Measurements from ENCODE around the gene CSH2. TPM values are rescaled to one million over a fixed set of nuclear protein-coding genes. Genes with fewer than 3 reads are reported as not detected.

The CSH2 gene
- total and polyA plus RNA-seq, 2 donors (not counting 1 experiment from before 2014, with no cell fraction given): not detected

DNA sequence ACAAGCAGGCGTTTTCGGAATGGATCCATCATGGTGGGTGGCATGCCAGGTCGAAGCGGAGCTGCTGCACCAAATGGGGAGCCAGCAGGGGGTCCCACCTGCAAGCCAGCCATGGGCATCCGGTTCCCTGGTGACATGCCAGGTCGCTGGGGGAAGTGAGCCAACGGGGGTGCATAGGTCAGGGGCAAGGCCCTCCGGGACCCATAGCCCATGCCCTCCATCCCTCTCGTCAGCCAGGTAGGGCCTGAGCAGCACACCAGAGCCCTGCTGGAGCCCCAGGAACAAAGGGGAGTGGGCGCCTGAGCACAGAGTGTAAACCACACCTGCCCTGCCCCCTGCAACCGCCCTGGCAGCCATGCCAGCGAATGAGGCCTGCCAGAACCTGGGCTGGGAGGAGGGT is 36.0 kb downstream of the CSH2 start:
- no peak overlapping the region for H3K9ac ChIP-seq (ENCODE audit: low read length)
- Mint-ChIP-seq H3K9me3 (ENCODE audit: insufficient read depth) (no peaks in the 10 kb centered on the region), H3K27me3 (no peaks in the 10 kb centered on the region), H3K4me3 (no peak overlapping the region), H3K27ac (no peak overlapping the region), H3K4me1 (peaks cover 47% of the 10 kb centered on the region)
- intact Hi-C loops (cut with micrococcal nuclease): loop anchor here (5.0 kb wide), 1 partner anchor 410 kb away; no protein-coding TSS in a partner anchor
- H3K79me2 ChIP-seq (ENCODE audit: control insufficient read depth, insufficient read depth, low read length): peaks cover 67% of the 10 kb centered on the region
- H3K9me3 ChIP-seq (ENCODE audit: control extremely low read depth in 1 of 3, control insufficient read depth in 2 of 3, insufficient read depth in 1 of 3, low read length in 2 of 3): no peaks in the 10 kb centered on the region
- no peak overlapping the region for H3K4me2 ChIP-seq (replicated peaks; ENCODE audit: low read depth, low read length, poor library complexity, severe bottlenecking)
- H2AFZ ChIP-seq (ENCODE audit: insufficient read depth, low read depth, low read length, poor library complexity, severe bottlenecking): no peak overlapping the region
- TF ChIP-seq, protein P1, sequence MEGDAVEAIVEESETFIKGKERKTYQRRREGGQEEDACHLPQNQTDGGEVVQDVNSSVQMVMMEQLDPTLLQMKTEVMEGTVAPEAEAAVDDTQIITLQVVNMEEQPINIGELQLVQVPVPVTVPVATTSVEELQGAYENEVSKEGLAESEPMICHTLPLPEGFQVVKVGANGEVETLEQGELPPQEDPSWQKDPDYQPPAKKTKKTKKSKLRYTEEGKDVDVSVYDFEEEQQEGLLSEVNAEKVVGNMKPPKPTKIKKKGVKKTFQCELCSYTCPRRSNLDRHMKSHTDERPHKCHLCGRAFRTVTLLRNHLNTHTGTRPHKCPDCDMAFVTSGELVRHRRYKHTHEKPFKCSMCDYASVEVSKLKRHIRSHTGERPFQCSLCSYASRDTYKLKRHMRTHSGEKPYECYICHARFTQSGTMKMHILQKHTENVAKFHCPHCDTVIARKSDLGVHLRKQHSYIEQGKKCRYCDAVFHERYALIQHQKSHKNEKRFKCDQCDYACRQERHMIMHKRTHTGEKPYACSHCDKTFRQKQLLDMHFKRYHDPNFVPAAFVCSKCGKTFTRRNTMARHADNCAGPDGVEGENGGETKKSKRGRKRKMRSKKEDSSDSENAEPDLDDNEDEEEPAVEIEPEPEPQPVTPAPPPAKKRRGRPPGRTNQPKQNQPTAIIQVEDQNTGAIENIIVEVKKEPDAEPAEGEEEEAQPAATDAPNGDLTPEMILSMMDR (IDR thresholded peaks at IDR 0.05): no peak
- no peak for TF ChIP-seq EZH2 (IDR thresholded peaks at IDR 0.05; ENCODE audit: borderline replicate concordance, insufficient read depth, low read depth, low read length, poor library complexity, severe bottlenecking)
- no peaks in the 10 kb centered on the region for H3K27me3 ChIP-seq (replicated peaks in 1 of 4; ENCODE audit: control extremely low read depth in 1 of 4, control insufficient read depth in 3 of 4, insufficient read depth in 4 of 4, low read length in 3 of 4)
- H3K4me3 ChIP-seq (ENCODE audit: control extremely low read depth in 1 of 5, extremely low read depth in 1 of 5, insufficient read depth in 1 of 5, low read depth in 2 of 5, low read length in 4 of 5): no peak overlapping the region
- H3K27ac ChIP-seq (ENCODE audit: low read length in 2 of 2): no peak overlapping the region
- peaks cover 72% of the 10 kb centered on the region for H4K20me1 ChIP-seq (ENCODE audit: control insufficient read depth, insufficient read depth, low read length, poor library complexity, severe bottlenecking)
- peaks cover 39 to 51% of the 10 kb centered on the region in 2 donors for H3K4me1 ChIP-seq (ENCODE audit: control insufficient read depth in 2 of 2, insufficient read depth in 2 of 2, low read length in 2 of 2)
- 93% methylated on average over 12 of the region's 12 CpGs for WGBS (ENCODE audit: insufficient coverage)
- ATAC-seq (ENCODE audit: low read depth) (no peak), DNase-seq (no peak)
- POLR2A ChIA-PET: interaction anchor here (0.5 kb wide), 1 partner anchor 15 kb away, joined by 9 read pairs; no protein-coding TSS in a partner anchor
- H3K36me3 ChIP-seq (replicated peaks in 1 of 2; ENCODE audit: control extremely low read depth in 1 of 2, control insufficient read depth in 1 of 2, extremely low read depth in 1 of 2, insufficient read depth in 2 of 2, low read length in 1 of 2): peaks cover 2 to 52% of the 10 kb centered on the region in 2 experiments
- CTCF ChIA-PET: interaction anchor here (0.6 to 2.2 kb wide), 3 partner anchors 9 to 27 kb away, joined by 3 to 15 read pairs (median 9); no protein-coding TSS in a partner anchor

DNA sequence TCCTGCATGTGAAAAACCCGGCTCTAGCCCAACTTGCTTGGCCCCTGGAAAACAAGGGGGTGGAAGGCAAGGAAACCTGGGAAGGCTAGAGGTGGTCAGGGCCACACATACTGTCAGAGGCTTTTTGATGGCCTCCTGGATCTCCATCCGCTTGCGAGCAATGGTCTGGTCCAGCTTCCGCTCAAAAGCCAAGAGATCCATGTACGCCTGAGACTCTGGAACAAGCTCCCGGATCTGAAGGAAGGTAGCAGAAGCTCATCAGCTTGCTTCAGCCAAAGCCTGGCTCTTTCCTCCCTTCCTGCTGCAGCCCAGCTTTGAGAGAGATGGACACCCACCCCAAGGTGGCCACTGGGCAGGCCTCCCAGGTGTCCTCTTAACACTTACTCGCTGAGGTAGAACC is 36.7 kb downstream of the CSH2 start:
- Mint-ChIP-seq H3K9me3 (ENCODE audit: insufficient read depth) (no peaks in the 10 kb centered on the region), H3K27me3 (no peaks in the 10 kb centered on the region), H3K4me3 (no peak overlapping the region), H3K27ac (no peak overlapping the region), H3K4me1 (peaks cover 45% of the 10 kb centered on the region)
- ATAC-seq (ENCODE audit: low read depth): no peak
- Histone ChIP-seq H3K9ac (ENCODE audit: low read length) (no peak overlapping the region), H3K79me2 (ENCODE audit: control insufficient read depth, insufficient read depth, low read length) (peaks cover 61% of the 10 kb centered on the region), H3K27ac (ENCODE audit: low read length in 2 of 2) (no peak overlapping the region), H3K4me2 (replicated peaks; ENCODE audit: low read depth, low read length, poor library complexity, severe bottlenecking) (no peak overlapping the region), H4K20me1 (ENCODE audit: control insufficient read depth, insufficient read depth, low read length, poor library complexity, severe bottlenecking) (peaks cover 66% of the 10 kb centered on the region), H3K4me3 (ENCODE audit: control extremely low read depth in 1 of 5, extremely low read depth in 1 of 5, insufficient read depth in 1 of 5, low read depth in 2 of 5, low read length in 4 of 5) (no peak overlapping the region), H3K27me3 (replicated peaks in 1 of 4; ENCODE audit: control extremely low read depth in 1 of 4, control insufficient read depth in 3 of 4, insufficient read depth in 4 of 4, low read length in 3 of 4) (no peaks in the 10 kb centered on the region), H2AFZ (ENCODE audit: insufficient read depth, low read depth, low read length, poor library complexity, severe bottlenecking) (no peak overlapping the region), H3K9me3 (ENCODE audit: control extremely low read depth in 1 of 3, control insufficient read depth in 2 of 3, insufficient read depth in 1 of 3, low read length in 2 of 3) (no peaks in the 10 kb centered on the region), H3K36me3 (replicated peaks in 1 of 2; ENCODE audit: control extremely low read depth in 1 of 2, control insufficient read depth in 1 of 2, extremely low read depth in 1 of 2, insufficient read depth in 2 of 2, low read length in 1 of 2) (peaks cover 2 to 59% of the 10 kb centered on the region in 2 experiments), H3K4me1 (ENCODE audit: control insufficient read depth in 2 of 2, insufficient read depth in 2 of 2, low read length in 2 of 2) (peaks cover 39 to 48% of the 10 kb centered on the region in 2 donors)
- no peak for DNase-seq
- CTCF ChIA-PET: no interaction called here
- POLR2A ChIA-PET: no interaction called here
- intact Hi-C loops (cut with micrococcal nuclease): loop anchor here (5.0 kb wide), 1 partner anchor 410 kb away; no protein-coding TSS in a partner anchor
- TF ChIP-seq EZH2 (IDR thresholded peaks at IDR 0.05; ENCODE audit: borderline replicate concordance, insufficient read depth, low read depth, low read length, poor library complexity, severe bottlenecking): no peak
- TF ChIP-seq, protein P1 (IDR thresholded peaks at IDR 0.05): no peak
- 97% methylated on average over 7 of the region's 7 CpGs for WGBS (ENCODE audit: insufficient coverage)
